Stomach smooth muscle (tissue), 2 donors: ENCODE data around the gene IRF9.

Experiments
- H3K27ac ChIP-seq: one replicate; pipeline ENCODE4 v1.7.0; 2013; ENCODE audit warnings: mild to moderate bottlenecking, low read length, inconsistent platforms
- H3K27me3 ChIP-seq, 2 donors: one replicate each; pipeline ENCODE4 v1.7.0; 2013; ENCODE audit warnings: low read length in 2 of 2; ENCODE audit not compliant: insufficient read depth in 2 of 2, control insufficient read depth in 1 of 2
- H3K36me3 ChIP-seq, 2 donors: one replicate each; pipeline ENCODE4 v1.7.0; 2013; ENCODE audit warnings: low read length in 2 of 2; ENCODE audit not compliant: control insufficient read depth in 2 of 2, insufficient read depth in 2 of 2
- H3K4me1 ChIP-seq: one replicate; pipeline ENCODE4 v1.7.0; 2013; ENCODE audit warnings: low read length; ENCODE audit not compliant: control insufficient read depth, insufficient read depth
- H3K4me3 ChIP-seq, 2 donors: one replicate each; pipeline ENCODE4 v1.7.0; 2013; ENCODE audit warnings: low read length in 2 of 2
- H3K9ac ChIP-seq, 2 donors: one replicate each; pipeline ENCODE4 v1.7.0; 2013; ENCODE audit warnings: low read length in 2 of 2, mild to moderate bottlenecking in 1 of 2
- H3K9me3 ChIP-seq, 2 donors: one replicate each; pipeline ENCODE4 v1.7.0; 2013; ENCODE audit warnings: low read length in 2 of 2; ENCODE audit not compliant: control insufficient read depth in 2 of 2
- donor health status: healthy.
- donor health status: Pancreatic carcinoma.

The IRF9 gene

DNA sequence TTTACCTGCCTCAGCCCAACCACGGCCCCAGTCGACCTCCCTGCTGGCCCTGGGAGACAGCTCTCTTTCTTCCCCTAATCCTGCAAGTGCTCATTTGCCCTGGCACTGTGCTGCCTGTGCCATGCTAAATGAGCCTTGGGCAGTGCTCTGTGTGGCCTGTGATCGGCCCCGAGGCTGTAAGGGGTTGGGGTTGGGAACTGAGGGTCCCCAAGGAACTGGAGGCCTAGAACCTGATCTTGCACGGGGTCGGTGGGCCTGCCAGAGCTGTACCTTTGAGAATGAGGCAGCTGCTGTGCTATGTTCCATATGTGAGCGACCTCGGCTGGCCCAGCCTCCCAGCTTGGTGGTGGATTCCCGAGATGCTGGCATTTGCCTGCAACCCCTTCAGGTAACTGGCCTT lies 11.0 kb upstream of the IRF9 start:
- no peak overlapping the region for H3K27ac ChIP-seq
- peaks cover 33% of the 10 kb centered on the region in 2 donors for H3K36me3 ChIP-seq
- H3K9ac ChIP-seq: peak overlapping the region in 1 of 2 donors; percentile 36
- no peaks in the 10 kb centered on the region for H3K9me3 ChIP-seq
- peaks cover 29% of the 10 kb centered on the region for H3K4me1 ChIP-seq
- no peak overlapping the region for H3K4me3 ChIP-seq
- no peaks in the 10 kb centered on the region for H3K27me3 ChIP-seq

DNA sequence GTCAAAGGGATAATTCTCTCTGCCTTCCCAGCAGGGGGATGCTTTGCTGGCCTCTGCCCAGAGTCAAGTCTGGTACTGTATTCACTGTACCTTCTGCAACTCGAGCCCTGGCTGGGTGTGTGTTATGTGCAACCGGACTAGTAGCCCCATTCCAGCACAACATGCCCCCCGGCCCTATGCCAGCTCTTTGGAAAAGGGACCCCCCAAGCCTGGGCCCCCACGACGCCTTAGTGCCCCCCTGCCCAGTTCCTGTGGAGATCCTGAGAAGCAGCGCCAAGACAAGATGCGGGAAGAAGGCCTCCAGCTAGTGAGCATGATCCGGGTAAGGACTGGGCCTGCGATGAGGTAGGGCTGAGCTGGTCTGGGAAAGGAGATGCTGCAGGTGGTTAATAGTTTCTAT lies 10.5 kb upstream of the IRF9 start:
- Histone ChIP-seq H3K9me3 (no peaks in the 10 kb centered on the region), H3K4me3 (no peak overlapping the region), H3K4me1 (peaks cover 24% of the 10 kb centered on the region), H3K9ac (no peak overlapping the region), H3K27me3 (no peaks in the 10 kb centered on the region), H3K36me3 (peaks cover 38% of the 10 kb centered on the region in 2 donors), H3K27ac (no peak overlapping the region)

DNA sequence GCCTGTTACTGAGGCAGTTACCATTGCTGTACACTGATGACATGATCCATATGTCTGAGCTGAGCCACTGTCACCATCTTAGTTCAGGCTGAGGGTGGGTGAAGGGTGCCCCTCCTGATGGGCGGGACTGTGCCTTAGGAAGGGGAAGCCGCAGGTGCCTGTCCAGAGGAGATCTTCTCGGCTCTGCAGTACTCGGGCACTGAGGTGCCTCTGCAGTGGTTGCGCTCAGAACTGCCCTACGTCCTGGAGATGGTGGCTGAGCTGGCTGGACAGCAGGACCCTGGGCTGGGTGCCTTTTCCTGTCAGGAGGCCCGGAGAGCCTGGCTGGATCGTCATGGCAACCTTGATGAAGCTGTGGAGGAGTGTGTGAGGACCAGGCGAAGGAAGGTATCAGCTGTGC lies 10.1 kb upstream of the IRF9 start:
- H3K36me3 ChIP-seq: peaks cover 40 to 41% of the 10 kb centered on the region in 2 donors
- no peaks in the 10 kb centered on the region for H3K27me3 ChIP-seq
- H3K9me3 ChIP-seq: no peaks in the 10 kb centered on the region
- H3K27ac ChIP-seq: no peak overlapping the region
- H3K9ac ChIP-seq: no peak overlapping the region
- H3K4me3 ChIP-seq: no peak overlapping the region
- H3K4me1 ChIP-seq: peaks cover 19% of the 10 kb centered on the region

- no peak overlapping the region for H3K9ac ChIP-seq
- H3K36me3 ChIP-seq: peaks cover 40 to 44% of the 10 kb centered on the region in 2 donors
- no peaks in the 10 kb centered on the region for H3K9me3 ChIP-seq
- H3K4me1 ChIP-seq: peaks cover 16% of the 10 kb centered on the region
- H3K4me3 ChIP-seq: no peak overlapping the region
- H3K27me3 ChIP-seq: no peaks in the 10 kb centered on the region
- H3K27ac ChIP-seq: no peak overlapping the region
Observed at GRCh38 chr14:24151404-24152080, 9.5 kb upstream of the IRF9 start.

- Histone ChIP-seq H3K4me1 (peaks cover 4% of the 10 kb centered on the region), H3K27me3 (no peaks in the 10 kb centered on the region), H3K4me3 (no peak overlapping the region), H3K9ac (no peak overlapping the region), H3K9me3 (no peaks in the 10 kb centered on the region), H3K27ac (no peak overlapping the region), H3K36me3 (peaks cover 46 to 58% of the 10 kb centered on the region in 2 donors)
Observed at GRCh38 chr14:24155100-24155499, 6.0 kb upstream of the IRF9 start.

GRCh38 chr14:24156840-24157239 lies 4.2 kb upstream of the IRF9 start:
- H3K27me3 ChIP-seq: no peaks in the 10 kb centered on the region
- H3K4me3 ChIP-seq: no peak overlapping the region
- no peaks in the 10 kb centered on the region for H3K9me3 ChIP-seq
- H3K27ac ChIP-seq: no peak overlapping the region
- H3K9ac ChIP-seq: no peak overlapping the region
- peaks cover 34 to 46% of the 10 kb centered on the region in 2 donors for H3K36me3 ChIP-seq
- peaks cover 11% of the 10 kb centered on the region for H3K4me1 ChIP-seq

DNA sequence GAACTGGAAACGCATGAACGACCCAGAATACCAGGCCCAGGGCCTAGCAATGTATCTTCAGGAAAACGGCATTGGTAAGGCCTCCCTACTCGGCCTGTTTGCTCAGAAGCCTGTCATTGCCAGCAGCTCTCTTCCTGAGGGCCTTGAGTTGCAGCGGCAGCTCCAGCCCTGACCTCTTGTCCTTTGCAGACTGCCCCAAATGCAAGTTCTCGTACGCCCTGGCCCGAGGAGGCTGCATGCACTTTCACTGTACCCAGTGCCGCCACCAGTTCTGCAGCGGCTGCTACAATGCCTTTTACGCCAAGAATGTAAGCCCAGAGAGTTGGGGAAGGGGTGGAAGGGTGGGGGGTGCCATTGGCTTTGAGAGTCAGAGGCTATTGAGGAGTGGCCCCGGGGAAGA lies 3.7 kb upstream of the IRF9 start:
- H3K4me1 ChIP-seq: peaks cover 16% of the 10 kb centered on the region
- no peak overlapping the region for H3K9ac ChIP-seq
- peaks cover 32 to 43% of the 10 kb centered on the region in 2 donors for H3K36me3 ChIP-seq
- no peaks in the 10 kb centered on the region for H3K9me3 ChIP-seq
- H3K27ac ChIP-seq: no peak overlapping the region
- no peak overlapping the region for H3K4me3 ChIP-seq
- H3K27me3 ChIP-seq: no peaks in the 10 kb centered on the region

DNA sequence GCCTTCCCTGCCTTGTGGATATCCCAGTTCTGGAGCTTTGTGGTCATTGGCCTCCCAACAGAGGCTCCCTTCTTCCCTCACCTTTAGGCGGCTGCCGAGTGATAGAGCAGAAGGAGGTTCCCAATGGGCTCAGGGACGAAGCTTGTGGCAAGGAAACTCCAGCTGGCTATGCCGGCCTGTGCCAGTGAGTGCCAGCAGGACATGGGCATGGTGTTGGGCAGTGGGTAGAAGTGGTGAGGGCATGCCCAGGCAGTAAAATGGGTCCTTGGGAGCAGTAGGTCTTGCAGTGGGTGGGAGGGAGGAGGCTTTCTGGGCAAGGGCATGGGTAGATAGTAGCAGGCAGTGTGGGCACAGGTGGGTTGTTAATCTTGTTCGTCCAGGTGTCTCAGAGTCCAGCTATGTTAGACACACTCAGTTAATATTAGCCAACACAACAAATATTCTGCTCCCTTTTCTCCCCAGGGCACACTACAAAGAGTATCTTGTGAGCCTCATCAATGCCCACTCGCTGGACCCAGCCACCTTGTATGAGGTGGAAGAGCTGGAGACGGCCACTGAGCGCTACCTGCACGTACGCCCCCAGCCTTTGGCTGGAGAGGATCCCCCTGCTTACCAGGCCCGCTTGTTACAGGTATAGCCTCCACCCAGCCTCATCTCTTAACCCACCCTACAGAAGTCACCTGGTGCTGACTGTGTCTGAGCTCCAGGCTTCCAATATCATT lies 1.1 kb upstream of the IRF9 start:
- Histone ChIP-seq H3K4me1 (peaks cover 26% of the 10 kb centered on the region), H3K4me3 (peak overlapping the region in 1 of 2 donors; percentile 22), H3K27me3 (no peaks in the 10 kb centered on the region), H3K9me3 (no peaks in the 10 kb centered on the region), H3K27ac (peak overlapping the region; percentile 88), H3K9ac (no peak overlapping the region), H3K36me3 (peaks cover 48 to 59% of the 10 kb centered on the region in 2 donors)

GRCh38 chr14:24160499-24160849 lies 591 bp upstream of the IRF9 start:
- H3K4me1 ChIP-seq: peaks cover 26% of the 10 kb centered on the region
- no peak overlapping the region for H3K9ac ChIP-seq
- H3K9me3 ChIP-seq: no peaks in the 10 kb centered on the region
- peak overlapping the region; percentile 88 for H3K27ac ChIP-seq
- H3K36me3 ChIP-seq: peaks cover 48 to 59% of the 10 kb centered on the region in 2 donors
- no peaks in the 10 kb centered on the region for H3K27me3 ChIP-seq
- no peak overlapping the region for H3K4me3 ChIP-seq

GRCh38 chr14:24162093-24162492 lies 1.0 kb downstream of the IRF9 start:
- Histone ChIP-seq H3K9ac (peak overlapping the region; percentile 91 to 96), H3K27ac (peak overlapping the region; percentile 88), H3K4me1 (peaks cover 26% of the 10 kb centered on the region), H3K36me3 (peaks cover 56 to 58% of the 10 kb centered on the region in 2 donors), H3K27me3 (no peaks in the 10 kb centered on the region), H3K4me3 (peak overlapping the region; percentile 91 to 98), H3K9me3 (no peaks in the 10 kb centered on the region)

- no peak overlapping the region for H3K9ac ChIP-seq
- no peak overlapping the region for H3K4me3 ChIP-seq
- H3K36me3 ChIP-seq: peaks cover 45 to 55% of the 10 kb centered on the region in 2 donors
- H3K4me1 ChIP-seq: peaks cover 26% of the 10 kb centered on the region
- H3K9me3 ChIP-seq: no peaks in the 10 kb centered on the region
- H3K27me3 ChIP-seq: no peaks in the 10 kb centered on the region
- H3K27ac ChIP-seq: no peak overlapping the region
Observed at GRCh38 chr14:24164518-24164991, 3.5 kb downstream of the IRF9 start.
